HG03571 (cell line): ENCODE results near the gene SYNGR4.
"Not testable (repeated sequence)": the region's sequence is repeated elsewhere in the genome, so short reads cannot be mapped to it uniquely, and the experiment has no call there.

Experiments
- ATAC-seq: cut with Tn5 transposase; IDR thresholded peaks from one replicate; pipeline ENCODE4 v1.9.1; 2021; ENCODE audit not compliant: unreplicated experiment

SYNGR4 gene

GRCh38 chr19:48370955-48371354 is 6.8 kb downstream of the SYNGR4 start:
- ATAC-seq, result no peak

- no peak for ATAC-seq
Observed at GRCh38 chr19:48371367-48371766, 7.2 kb downstream of the SYNGR4 start.

- ATAC-seq, result not testable (repeated sequence)
Observed at GRCh38 chr19:48371771-48372170, 7.6 kb downstream of the SYNGR4 start.

- no peak for ATAC-seq
Observed at GRCh38 chr19:48372904-48373303, 8.7 kb downstream of the SYNGR4 start.

- ATAC-seq, result no peak
Observed at GRCh38 chr19:48373567-48373966, 9.4 kb downstream of the SYNGR4 start.

- no peak for ATAC-seq
Observed at GRCh38 chr19:48378194-48378570, 14.0 kb downstream of the SYNGR4 start.

- no peak for ATAC-seq
Observed at GRCh38 chr19:48379058-48379457, 14.9 kb downstream of the SYNGR4 start.

GRCh38 chr19:48381178-48381950 is 17.2 kb downstream of the SYNGR4 start:
- no peak for ATAC-seq

GRCh38 chr19:48382286-48382685 is 18.1 kb downstream of the SYNGR4 start:
- ATAC-seq, result no peak

- no peak for ATAC-seq
Observed at GRCh38 chr19:48385461-48386087, 21.4 kb downstream of the SYNGR4 start.

- ATAC-seq, result no peak
Observed at GRCh38 chr19:48386981-48387380, 22.8 kb downstream of the SYNGR4 start.

- ATAC-seq, result no peak
Observed at GRCh38 chr19:48390188-48391099, 26.3 kb downstream of the SYNGR4 start.

GRCh38 chr19:48391100-48392005 is 27.2 kb downstream of the SYNGR4 start, which contains the start of gene KDELR1:
Gene KDELR1 (minus strand): TSS chr19:48391551. CDS start chr19:48391358, 193 bp downstream.
- peak; percentile 67 for ATAC-seq

GRCh38 chr19:48392006-48392344 is 27.8 kb downstream of the SYNGR4 start:
- not testable (repeated sequence) for ATAC-seq

- no peak for ATAC-seq
Observed at GRCh38 chr19:48392860-48393558, 28.8 kb downstream of the SYNGR4 start.

- ATAC-seq, result no peak
Observed at GRCh38 chr19:48393559-48394330, 29.6 kb downstream of the SYNGR4 start, which contains the start of gene GRIN2D. Gene GRIN2D (plus strand): TSS chr19:48393668. CDS start chr19:48398393, 4,725 bp downstream.

GRCh38 chr19:48394331-48395169 is 30.4 kb downstream of the SYNGR4 start:
- no peak for ATAC-seq

- ATAC-seq, result no peak
Observed at GRCh38 chr19:48395170-48395455, 30.9 kb downstream of the SYNGR4 start.
